Activated T-helper 9 cell treated with anti-CD3 and anti-CD28 coated beads, Interleukin-2, amount 50 U/mL, for 16 hours (primary cell): ENCODE measurements around the gene TMEM9.
"Not testable (repeated sequence)": the region's sequence is repeated elsewhere in the genome, so short reads cannot be mapped to it uniquely, and the experiment has no call there.

Experiments
- DNase-seq: peaks from one replicate; pipeline ENCODE4 v3.0.0-alpha.2; 2020; ENCODE audit warnings: low read depth

The TMEM9 gene

DNA sequence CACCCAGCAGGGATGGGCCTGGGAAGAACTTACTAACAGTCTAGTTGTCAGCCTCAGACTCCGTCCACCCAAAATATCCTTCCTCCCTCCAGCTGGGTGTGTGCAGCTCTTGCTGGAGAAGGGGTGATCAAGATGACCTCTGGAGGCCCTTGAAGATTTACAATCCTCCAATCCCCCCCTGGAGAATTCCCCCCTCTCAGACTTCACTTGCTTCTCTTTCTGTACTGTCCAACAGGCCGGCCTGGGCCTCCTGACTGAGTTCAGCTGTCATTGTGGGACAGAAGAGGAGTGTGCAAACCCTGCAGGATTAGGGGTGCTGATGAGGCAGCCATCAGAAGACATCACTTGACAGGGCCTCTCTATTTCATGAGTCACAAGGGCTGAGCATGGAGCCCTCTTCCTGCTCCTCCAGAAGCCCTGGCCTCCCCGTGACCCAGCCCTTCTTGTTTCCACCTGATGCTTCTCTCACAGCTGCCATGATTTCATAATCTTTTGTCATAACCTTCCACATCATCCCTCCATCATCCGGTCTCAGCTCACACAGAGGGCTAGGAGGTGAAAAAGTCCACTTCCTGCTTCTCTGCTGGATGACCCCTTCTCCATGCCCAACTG, 18.8 kb upstream of the TMEM9 start:
- no peak for DNase-seq

DNA sequence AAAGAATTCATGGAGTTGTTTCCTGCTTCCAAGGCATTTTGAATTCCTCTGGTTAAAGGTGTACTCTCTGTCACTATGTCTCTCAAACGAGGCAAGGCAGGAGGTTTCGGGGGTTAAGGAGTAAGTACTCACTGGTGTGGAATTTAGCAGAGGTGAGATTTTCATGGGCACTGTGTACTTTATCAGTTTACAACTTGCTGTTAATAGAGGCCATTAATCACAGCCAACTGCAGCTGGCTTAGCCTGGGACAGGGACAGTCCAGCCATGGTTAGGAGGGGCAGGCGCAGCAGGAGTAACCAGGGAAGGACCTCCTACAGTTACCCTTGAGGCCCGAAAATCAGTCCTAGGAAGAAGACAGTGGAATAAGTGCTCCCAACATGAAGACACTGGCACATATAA, 18.1 kb upstream of the TMEM9 start:
- no peak for DNase-seq

DNA sequence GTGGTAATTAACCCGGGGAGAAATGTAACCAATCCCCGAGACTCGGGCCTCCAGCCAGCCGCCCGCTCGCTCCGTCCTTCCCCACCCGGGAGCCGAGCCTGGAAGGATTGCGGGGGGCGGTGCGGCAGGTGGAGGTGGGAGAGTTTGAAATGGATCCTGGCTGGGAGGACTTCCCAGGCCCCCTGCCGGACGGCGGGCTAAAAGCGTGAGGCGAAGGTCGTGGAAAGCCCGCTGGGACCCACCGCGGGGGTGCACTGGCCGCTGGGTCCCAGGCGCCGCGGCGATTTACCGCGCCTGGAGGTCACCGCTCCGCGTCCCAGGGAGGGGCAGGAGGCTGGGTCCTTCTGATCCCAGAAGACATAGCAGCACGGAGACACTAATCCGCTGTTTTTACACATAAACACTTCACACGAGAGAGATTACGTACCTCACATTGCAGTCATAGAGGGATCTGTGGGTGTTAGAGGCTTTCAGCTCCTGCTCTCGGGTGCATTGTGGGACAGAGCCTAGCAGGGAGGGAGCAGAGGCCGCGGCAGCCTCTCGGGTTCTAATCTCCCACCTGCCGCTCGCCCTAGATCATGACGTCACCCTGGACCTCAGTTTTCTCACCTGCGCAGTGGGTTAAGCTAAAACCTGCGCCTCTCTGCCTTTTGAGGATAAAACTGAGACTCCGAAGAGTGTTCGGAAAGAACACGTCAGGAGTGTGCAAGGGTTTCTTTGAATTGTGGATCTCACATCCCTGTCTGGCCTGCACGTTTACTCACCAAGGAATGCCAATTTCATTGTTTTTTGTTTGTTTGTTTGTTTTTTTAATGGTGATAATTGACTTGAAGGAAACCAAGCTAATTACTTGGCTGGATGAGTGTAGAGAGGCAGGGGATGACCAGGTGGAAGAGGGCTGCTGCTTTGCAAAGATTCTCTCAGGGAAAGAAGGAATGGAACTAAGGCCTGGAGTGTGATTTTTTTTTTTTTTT, 17.1 kb upstream of the TMEM9 start:
- DNase-seq = peak; percentile 36

DNA sequence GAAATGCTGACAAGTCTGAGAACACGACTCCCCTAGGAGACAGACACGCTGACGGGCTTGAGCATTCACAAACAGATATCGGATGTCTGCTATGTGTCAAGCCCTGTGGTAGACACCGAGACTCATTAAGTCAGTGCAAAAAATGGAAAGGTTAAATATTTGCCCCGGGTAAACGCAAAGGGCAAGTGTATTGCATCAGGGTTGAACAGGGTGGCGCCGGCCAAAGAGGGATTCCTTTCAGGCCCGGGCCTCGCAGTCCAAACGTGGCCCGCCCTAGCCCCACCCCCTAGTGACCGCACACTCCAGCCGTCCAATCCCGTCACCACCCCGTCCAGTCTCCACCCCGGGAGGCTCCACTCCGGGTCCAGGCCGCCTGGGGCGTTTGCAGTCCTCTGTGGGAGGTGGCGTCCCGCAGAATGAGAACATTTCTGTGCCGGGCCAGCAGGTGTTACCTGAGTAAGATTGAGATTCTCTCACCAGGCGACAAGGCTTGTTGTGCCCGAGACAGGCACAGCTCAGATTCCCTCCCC, 16.3 kb upstream of the TMEM9 start:
- DNase-seq = peak; percentile 76

DNA sequence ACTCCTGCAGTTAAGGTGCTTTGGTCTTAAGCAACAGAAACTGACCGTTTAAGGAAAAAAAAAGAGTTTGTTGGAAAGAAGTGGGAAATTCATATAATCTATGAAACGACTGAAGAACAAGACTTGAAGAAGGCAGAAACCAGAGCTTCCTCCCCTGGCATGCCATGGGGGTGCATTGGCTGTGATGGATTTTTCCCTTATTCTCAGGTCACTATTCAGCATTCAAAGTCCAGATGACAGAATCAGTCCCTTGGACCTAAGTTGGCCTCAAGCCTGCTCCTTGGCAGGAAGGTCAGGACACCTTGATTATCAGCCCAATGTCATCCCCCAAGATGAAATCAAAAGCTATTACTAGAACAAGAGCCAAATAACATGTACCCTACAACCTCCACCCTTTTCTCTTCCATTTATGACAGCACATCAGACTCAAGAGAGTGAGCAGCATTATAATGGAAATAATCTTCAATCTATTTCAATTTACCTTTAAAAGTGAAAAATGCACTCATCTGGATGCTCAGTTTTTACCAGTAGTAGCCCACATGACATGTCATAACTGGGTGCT, 15.8 kb upstream of the TMEM9 start:
- DNase-seq = no peak

DNA sequence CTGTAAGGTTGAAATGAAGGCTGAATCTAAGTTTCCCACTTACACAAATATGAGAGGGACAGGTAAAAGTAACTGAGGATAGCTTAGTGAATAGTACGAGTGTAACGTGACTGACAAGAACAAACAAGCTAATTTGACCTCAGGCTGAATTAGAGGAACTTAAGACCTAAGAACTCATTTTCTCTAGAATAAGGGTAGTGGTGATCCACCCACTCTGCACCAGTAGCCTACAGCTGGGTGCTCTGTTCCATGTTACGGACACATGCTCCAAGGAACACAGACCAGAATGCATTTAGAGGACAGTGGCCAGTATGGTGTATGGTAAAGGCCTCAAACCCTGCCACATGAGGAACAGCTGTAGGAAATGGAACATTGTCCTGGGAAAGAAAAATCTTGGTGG, 14.9 kb upstream of the TMEM9 start:
- DNase-seq = no peak

DNA sequence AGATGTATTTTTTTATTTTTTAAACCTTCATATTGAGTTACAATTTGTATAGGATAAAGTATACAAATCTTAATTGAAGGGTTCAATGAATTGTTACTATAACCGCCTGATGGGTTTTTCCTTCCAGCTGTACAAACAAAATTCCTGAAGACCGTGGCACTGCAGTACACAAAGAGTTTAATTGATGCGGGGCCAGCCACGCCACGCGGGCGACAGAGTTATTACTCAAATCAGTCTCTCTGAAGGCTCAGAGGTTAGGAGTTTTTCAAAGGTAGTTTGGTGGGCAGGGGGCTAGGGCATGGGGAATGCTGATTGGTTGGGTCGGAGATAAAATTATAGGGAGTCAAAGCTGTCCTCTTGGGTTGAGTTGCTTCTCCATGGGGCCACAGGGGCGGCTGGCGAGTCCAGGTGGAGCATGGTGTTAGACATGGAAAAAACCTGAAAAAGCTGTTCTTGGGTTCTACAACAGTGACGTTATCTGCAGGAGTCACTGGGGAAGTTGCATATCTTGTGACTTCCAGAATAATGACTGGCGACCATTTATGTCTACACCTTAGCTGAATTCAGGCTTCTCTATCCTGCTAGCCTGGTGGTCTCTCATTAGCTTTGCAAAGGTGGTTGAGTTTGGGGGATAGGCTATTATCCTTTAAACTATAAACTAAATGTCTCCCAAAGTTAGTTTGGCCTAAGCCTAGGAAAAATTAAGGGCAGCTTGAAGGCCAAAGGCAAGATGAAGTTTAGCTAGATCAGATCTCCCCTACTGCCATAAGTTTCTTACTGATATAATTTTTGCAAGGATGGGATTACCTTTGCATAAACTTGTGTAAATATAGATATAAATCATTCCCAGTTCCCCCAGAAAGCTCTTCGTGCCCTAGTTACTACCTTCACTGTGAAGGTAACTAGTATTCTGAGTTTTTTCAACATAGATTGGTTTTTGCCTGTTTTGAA, 13.0 kb upstream of the TMEM9 start:
- DNase-seq = no peak

DNA sequence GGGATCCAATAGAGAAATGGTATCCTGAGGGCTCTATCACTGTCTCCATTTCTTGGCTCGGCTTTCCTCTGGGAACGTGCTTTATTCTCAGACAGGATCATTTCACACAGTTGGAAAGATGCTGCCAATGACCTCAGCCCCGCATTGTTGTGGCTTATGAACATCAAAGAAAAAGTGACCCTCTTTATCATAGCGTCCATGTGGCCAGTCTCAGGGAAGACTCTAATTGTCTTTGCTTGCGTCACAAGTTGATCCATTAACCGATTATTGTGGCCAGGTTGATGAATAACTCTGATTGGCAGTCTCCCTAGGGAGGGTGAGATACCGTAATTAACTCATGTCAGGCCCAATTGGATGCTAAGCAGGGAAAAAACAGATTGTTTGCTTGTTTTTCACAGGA, 10.4 kb upstream of the TMEM9 start:
- DNase-seq = no peak

DNA sequence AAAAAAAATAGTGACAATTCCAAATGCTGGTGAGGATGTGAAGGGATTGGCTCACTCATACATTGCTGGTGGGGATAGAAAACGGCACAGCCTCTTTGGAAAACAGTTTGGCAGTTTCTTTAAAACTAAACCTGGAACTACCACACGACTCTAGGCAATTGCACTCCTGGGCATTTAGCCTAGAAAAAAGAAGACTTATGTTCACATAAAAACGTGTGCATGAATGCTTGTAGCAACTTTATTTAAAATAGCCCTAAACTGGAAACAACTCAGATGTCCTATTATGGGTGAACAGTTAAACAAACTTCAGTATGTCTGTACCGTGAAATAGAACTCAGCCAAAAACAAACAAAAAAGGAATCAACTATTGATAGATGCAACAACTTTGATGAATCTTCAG, 9.4 kb upstream of the TMEM9 start:
- DNase-seq = no peak

DNA sequence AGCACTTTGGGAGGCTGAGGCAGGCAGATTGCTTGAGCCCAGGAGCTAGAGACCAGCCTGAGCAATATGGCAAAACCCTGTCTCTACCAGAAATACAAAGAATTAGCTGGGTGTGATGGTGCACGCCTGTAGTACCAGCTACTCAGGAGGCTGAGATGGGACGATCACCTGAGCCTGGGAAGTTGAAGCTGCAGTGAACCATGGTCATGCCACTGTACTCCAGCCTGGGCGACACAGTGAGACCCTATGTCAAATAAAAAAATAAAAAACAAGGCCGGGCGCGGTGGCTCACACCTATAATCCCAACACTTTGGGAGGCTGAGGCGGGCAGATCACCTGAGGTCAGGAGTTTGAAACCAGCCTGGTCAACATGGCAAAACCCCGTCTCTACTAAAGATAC, 8.8 kb upstream of the TMEM9 start:
- not testable (repeated sequence) for DNase-seq

DNA sequence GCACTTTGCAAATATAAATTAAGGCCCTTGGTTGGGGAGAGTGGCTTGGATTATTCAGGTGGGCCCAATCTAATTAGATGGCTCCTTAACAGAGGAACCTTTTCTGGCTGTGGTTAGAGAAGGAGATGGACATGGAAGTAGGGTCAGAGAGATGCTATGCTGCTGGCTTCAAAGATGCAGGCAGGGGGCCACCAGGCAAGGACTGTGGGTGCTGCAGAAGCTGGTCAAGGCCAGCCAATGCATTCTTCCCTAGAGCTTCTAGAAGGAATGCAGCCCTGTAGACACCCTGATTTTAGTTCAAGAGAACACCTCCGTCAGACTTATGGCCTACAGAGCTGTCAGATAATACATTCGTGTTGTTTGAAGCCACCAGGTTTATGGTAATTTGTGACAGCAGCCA, 3.7 kb upstream of the TMEM9 start:
- DNase-seq = no peak

DNA sequence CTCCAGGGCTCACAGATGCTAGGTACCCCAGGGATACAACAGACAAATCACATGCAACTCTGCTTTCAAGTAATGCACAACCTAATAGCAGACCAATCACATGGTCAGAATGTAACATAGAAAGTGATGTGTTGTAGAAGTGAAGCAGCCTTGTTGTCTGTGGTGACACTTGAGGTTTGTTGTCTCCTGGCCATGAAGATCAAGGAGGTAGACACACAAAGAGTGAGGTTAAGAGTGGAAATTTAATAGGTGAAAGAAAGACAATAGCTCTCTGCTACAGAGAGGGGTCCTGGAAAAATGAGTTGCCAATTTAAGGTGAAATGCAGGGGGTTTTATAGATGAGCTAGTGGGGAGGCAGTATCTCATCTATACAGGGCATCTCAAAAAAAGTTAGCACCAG, 2.5 kb upstream of the TMEM9 start:
- DNase-seq = no peak

DNA sequence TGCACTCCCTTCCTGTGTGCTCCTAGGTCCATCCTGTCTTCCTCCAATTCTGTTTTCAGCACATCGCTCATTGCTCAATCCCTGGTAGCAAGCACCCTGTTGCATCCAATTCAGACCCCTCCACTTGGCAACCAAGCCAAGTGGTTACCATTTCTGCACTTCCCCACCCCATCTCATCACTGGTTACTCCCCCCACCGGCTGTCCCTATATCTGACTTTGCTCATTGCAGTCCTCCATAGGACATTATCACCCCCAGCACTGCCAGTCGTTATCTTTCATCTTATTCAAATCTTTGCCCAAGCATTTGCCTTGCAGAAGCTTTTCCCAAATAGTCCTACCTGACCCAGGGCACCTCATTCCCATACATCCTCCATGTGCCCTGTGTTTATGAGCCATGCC, 2.1 kb upstream of the TMEM9 start:
- DNase-seq = no peak

DNA sequence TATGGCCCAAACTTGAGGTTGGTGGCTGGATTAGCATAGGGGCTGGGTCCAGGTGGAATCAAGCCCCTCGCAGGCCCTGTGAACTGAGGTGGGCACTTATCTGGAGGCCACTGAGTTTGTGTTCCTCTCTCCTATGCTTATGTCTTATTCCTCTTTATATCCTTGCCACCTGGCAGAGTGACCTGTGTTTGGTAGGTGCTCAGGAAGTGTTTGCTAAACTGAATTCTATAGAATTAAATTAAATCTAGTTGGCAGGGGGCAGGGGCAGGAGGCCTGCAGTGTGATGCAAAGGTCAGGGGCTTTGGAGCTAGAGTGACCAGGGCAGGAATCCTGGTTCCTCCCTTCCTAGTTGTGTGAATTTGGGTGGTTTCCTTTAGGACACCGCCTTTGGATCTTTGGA, 1.1 kb upstream of the TMEM9 start:
- no peak for DNase-seq

DNA sequence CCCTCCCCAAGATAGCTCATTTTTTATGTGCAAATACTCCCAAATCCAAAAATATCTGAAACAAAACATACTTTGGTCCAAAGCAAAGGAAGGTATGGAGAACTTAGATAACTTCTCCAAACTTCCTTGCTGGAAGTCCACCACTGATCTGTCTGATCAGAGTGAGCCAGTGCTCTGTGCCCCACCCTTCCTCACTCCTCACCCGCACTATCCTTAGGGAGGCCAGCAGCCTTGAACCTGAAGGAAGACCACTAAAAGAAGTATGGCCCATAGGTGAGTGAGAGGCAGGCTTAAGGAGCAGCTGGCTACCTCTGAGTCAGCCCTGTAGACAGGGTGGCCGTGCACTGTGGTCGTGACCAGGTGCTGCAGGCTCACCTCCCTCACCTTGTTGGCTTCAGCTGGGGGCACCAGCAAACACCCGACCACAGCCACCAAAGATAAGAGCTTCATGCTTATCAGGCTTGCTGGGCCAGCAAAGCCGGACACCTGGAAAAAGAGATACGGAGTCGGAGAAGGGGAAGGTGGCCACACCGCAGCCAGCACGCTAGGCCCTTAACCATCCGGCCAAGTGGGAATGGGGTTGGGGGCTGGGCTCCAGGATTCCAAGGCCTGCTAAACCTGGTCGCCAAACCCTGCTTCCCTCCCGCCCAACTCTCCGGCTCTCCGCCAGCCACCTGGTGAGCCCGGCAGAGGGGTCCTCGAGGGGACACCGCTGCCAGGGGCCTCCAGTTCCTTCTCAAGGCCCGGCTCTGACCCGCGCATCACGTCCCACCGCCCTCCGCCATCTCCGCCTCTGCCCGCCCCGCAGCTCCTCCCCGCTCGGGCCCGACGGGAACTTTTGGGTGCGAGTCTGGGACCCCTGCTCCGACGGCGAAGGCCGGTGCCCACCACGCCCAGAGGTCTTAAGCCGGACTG, 543 bp downstream of the TMEM9 start:
- DNase-seq = no peak

DNA sequence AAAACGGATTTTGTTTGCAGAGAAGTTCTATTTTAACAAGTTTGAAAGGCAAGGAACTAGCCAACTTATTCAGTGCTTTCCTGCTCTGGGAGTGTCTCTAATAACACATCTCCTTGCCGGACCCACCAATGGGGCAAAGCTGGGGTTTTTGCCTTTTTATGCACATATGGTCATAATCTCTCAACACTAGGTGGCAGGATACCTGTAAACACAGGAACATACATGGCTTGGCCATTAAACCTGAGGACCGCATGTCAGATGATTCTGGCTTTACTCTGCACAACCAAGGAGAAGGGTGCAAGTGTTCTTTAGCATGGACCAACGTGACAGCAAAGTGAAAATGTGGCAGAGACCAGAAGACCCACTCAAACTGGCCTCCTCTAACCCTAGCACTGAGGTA, 4.9 kb downstream of the TMEM9 start:
- no peak for DNase-seq

DNA sequence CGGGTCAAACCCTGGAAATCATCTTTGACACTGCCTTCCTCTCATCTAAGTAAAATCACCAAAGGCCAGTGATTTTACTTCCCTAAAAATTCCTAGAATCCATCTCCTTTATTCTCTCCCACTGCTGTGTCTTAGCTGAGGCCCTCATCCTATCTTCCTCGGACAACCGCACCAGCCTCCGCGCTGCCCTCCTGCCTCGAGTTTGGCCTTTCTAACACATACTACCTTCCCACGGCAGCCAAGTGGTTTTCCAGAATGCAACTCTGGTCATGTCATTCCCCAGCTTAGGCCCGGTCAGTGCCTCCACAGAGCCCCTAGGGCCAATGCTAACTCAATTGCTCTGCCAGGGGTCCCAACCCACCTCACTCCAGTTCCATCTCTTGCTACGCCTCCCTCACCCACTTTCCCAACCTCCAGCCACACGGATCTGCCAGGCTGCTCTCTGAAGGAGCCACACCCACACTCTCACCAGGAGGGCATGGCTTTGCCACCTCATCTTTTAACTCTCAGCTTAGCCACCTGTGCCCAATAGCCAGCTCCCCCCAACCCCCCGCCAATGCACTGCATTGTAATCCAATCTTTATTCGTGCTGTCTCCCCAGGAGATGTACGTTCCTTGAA, 6.8 kb downstream of the TMEM9 start:
- no peak for DNase-seq

DNA sequence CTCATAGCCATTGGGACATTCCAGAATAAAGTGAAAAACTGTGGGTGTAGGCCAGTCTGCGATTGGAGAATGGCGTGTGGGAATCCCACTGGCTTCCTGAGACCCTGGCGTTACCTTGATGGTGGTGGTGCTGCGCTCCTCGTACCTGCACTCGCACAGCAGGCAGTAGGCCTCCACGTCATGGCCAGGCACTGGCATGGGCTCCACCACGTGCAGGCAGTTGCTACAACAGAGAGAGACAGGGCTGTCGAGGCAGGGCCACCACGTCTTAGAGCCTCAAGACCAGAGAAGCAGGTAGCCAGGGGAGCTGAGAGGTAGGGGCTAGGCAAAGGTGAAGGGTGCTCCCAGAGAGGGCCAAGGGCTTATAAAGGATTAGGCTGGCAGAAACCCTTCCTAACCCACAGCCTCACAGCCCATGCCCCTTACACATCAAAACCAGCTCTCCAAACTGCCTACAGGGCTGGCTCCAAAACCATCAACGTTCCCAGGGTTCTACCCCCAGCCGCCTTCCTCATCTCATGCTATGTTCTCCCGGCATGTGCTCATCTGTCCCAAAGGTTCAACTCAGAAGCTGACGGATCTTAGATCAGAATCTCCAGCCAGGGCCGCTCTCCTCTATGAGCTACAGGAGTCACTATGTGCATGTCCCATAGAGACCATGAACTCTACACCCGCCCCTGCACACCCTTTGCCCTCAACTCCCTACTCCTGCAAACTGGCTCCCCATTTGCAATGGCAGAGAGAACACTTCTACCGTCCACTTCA, 7.5 kb downstream of the TMEM9 start:
- DNase-seq = no peak

DNA sequence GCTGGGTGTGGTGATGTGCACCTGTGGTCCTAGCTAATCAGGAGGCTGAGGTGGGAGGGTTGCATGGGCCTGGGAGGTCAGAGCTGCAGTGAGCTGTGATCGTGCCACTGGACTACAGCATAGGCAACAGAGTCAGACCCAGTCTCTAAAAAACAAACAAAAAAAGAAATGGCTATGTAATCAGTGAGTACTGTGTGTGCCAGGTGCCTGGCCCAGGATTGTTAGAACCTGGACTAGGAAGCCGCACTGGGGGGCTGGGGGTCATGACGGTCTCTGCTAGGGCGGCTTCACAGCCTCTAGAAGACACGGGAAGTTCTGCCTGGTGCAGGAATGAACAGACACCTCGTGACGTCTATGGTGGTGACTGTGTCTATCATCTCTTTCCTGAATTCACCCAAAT, 8.5 kb downstream of the TMEM9 start:
- no peak for DNase-seq

DNA sequence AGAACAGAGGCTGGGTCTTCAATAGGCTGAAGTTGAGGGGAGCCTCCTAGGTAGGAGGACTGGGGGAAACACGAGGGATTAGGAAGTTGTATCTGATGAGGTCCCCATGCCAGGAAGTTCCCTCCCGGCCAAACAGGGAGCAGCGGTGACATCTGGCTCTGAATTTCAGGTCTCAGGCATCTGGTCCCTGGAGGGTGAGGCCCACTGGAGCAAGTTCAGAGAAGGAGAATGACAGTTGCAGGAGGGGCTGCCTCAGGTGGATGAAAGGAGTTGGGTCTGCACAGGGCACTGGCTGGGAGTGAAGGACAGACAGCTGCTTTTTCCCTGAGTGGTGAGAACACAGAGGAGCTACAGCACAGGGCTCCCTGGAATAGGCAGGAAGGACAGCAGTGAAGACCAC, 9.1 kb downstream of the TMEM9 start:
- no peak for DNase-seq
